Neuronal stem cell (in vitro differentiated cells): ENCODE measurements around the gene AP3B2.

Source experiments
- DNase-seq: peaks from one replicate; pipeline ENCODE4 v3.0.0-alpha.2; 2013; ENCODE audit warnings: low spot score
- H2AFZ ChIP-seq: one replicate; pipeline ENCODE4 v1.6.1; 2013; ENCODE audit warnings: mild to moderate bottlenecking, low read length, inconsistent platforms
- H2AK5ac ChIP-seq: 2 replicates; pipeline ENCODE4 v1.6.1; 2013; ENCODE audit warnings: low read depth, mild to moderate bottlenecking, inconsistent platforms, low read length, moderate library complexity, mixed read lengths
- H2BK120ac ChIP-seq: 2 replicates; pipeline ENCODE4 v1.6.1; 2013; ENCODE audit warnings: low read depth, mild to moderate bottlenecking, inconsistent platforms, low read length, moderate library complexity, mixed read lengths
- H2BK12ac ChIP-seq: one replicate; pipeline ENCODE4 v1.6.1; 2013; ENCODE audit warnings: low read length, inconsistent platforms
- H2BK15ac ChIP-seq: 2 replicates; pipeline ENCODE4 v1.6.1; 2013; ENCODE audit warnings: mild to moderate bottlenecking, low read length, inconsistent platforms, mixed read lengths
- H2BK5ac ChIP-seq: one replicate; pipeline ENCODE4 v1.6.1; 2013; ENCODE audit warnings: inconsistent platforms, mild to moderate bottlenecking, low read length, moderate library complexity
- H3K14ac ChIP-seq: one replicate; pipeline ENCODE4 v1.6.1; 2013; ENCODE audit warnings: low read length, inconsistent platforms
- H3K18ac ChIP-seq: 2 replicates; pipeline ENCODE4 v1.6.1; 2013; ENCODE audit warnings: low read length, inconsistent platforms
- H3K23ac ChIP-seq: 2 replicates; pipeline ENCODE4 v1.6.1; 2013; ENCODE audit warnings: low read depth, mild to moderate bottlenecking, mixed read lengths, low read length, inconsistent platforms; ENCODE audit not compliant: poor library complexity
- H3K27ac ChIP-seq: replicated peaks from 3 replicates; pipeline ENCODE4 v1.5.1; 2013; ENCODE audit warnings: low read length, inconsistent platforms
- H3K27me3 ChIP-seq, 3 experiments: 2 replicates each; pipeline ENCODE4 v1.6.1; 2013; ENCODE audit warnings: low read length in 3 of 3, mild to moderate bottlenecking in 2 of 3, inconsistent platforms in 1 of 3, low read depth in 1 of 3, mixed read lengths in 1 of 3, moderate library complexity in 1 of 3; ENCODE audit not compliant: control insufficient read depth in 3 of 3, insufficient read depth in 3 of 3
- H3K36me3 ChIP-seq, 2 donors: replicated peaks in 1 of 2; 2 replicates each; pipeline ENCODE4 v1.6.1; 2013; ENCODE audit warnings: low read length in 2 of 2; ENCODE audit not compliant: control insufficient read depth in 2 of 2, insufficient read depth in 2 of 2
- H3K4ac ChIP-seq: 2 replicates; pipeline ENCODE4 v1.6.1; 2013; ENCODE audit warnings: inconsistent platforms, mild to moderate bottlenecking, low read length, moderate library complexity
- H3K4me1 ChIP-seq, 2 donors: 1 replicate in 1 of 2; 2 replicates in 1 of 2; pipeline ENCODE4 v1.6.1; 2013; ENCODE audit warnings: low read length in 2 of 2, low read depth in 1 of 2; ENCODE audit not compliant: control insufficient read depth in 2 of 2, insufficient read depth in 1 of 2
- H3K4me2 ChIP-seq: one replicate; pipeline ENCODE4 v1.6.1; 2013; ENCODE audit warnings: mild to moderate bottlenecking, low read length, inconsistent platforms; ENCODE audit not compliant: insufficient read depth, poor library complexity, severe bottlenecking
- H3K4me3 ChIP-seq, 2 donors: 2 replicates each; pipeline ENCODE4 v1.5.1; 2013; ENCODE audit warnings: low read length in 2 of 2, mild to moderate bottlenecking in 2 of 2, inconsistent platforms in 1 of 2, moderate library complexity in 1 of 2
- H3K79me1 ChIP-seq: one replicate; pipeline ENCODE4 v1.6.1; 2013; ENCODE audit warnings: low read depth, mild to moderate bottlenecking, inconsistent platforms, low read length, moderate library complexity
- H3K9ac ChIP-seq: one replicate; pipeline ENCODE4 v1.6.1; 2013; ENCODE audit warnings: mild to moderate bottlenecking, low read depth, low read length, inconsistent platforms; ENCODE audit not compliant: poor library complexity
- H3K9me3 ChIP-seq, 2 donors: replicated peaks in 1 of 2; 2 replicates each; pipeline versions ENCODE3 to v1.6.1; 2013; ENCODE audit warnings: low read length in 2 of 2, mild to moderate bottlenecking in 2 of 2, inconsistent platforms in 1 of 2, low read depth in 1 of 2, mixed read lengths in 1 of 2, moderate library complexity in 1 of 2; ENCODE audit not compliant: control insufficient read depth in 2 of 2, insufficient read depth in 1 of 2
- H4K8ac ChIP-seq: one replicate; pipeline ENCODE4 v1.6.1; 2013; ENCODE audit warnings: low read depth, mild to moderate bottlenecking, inconsistent platforms, low read length, moderate library complexity
- H4K91ac ChIP-seq: one replicate; pipeline ENCODE4 v1.6.1; 2013; ENCODE audit warnings: low read length, low read depth, mild to moderate bottlenecking, inconsistent platforms; ENCODE audit not compliant: poor library complexity
- WGBS, 2 donors: extraction: QIAGEN DNeasy Blood & Tissue Kit; methylation state at CpG; one replicate each; pipeline ENCODE4 v1.1.7; 2013; ENCODE audit warnings: missing lambda C conversion rate in 2 of 2, mixed read lengths in 1 of 2; ENCODE audit not compliant: insufficient read length in 2 of 2, insufficient replicate concordance in 1 of 2; ENCODE audit errors: extremely low coverage in 2 of 2; 5-methylcytosine and 5-hydroxymethylcytosine counted together

AP3B2 gene

DNA sequence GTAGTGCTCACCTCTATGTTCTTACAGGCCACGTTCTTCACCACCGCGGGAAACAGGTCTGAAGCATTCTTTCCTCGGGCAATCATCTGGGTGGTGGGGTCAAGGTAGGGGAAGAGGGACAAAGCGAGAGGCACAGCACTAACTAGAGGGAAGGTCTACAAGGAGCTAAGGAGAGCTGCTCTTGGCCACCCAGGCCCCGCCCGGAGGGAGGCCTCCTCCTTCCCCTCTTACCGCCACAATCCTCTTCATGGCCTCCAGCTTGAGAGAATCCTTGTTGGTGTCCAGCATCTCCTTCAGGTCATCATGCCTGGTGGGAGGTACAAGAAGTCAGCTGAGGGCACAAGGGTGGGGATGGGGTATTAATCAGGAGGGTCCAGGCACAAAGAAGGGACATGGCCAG, 20.5 kb downstream of the AP3B2 start:
- H3K4me2 ChIP-seq = no peak overlapping the region
- no peak overlapping the region for H4K8ac ChIP-seq
- no peak overlapping the region for H3K23ac ChIP-seq
- WGBS, 2 donors = no CpG with 5 or more reads among the region's 8 CpGs
- H2AK5ac ChIP-seq = no peak overlapping the region
- H3K27ac ChIP-seq = no peak overlapping the region
- H3K4me1 ChIP-seq = no peaks in the 10 kb centered on the region
- no peak overlapping the region for H2BK12ac ChIP-seq
- no peak overlapping the region for H2BK120ac ChIP-seq
- no peak overlapping the region for H3K4ac ChIP-seq
- H3K36me3 ChIP-seq = no peaks in the 10 kb centered on the region
- no peaks in the 10 kb centered on the region for H3K9me3 ChIP-seq
- no peak overlapping the region for H3K18ac ChIP-seq
- DNase-seq = no peak
- no peak overlapping the region for H3K9ac ChIP-seq
- H2BK15ac ChIP-seq = no peak overlapping the region
- H3K14ac ChIP-seq = no peak overlapping the region
- H3K27me3 ChIP-seq = no peaks in the 10 kb centered on the region
- H2BK5ac ChIP-seq = no peak overlapping the region
- no peak overlapping the region for H4K91ac ChIP-seq
- no peak overlapping the region for H3K4me3 ChIP-seq
- H2AFZ ChIP-seq = no peak overlapping the region
- H3K79me1 ChIP-seq = no peaks in the 10 kb centered on the region

DNA sequence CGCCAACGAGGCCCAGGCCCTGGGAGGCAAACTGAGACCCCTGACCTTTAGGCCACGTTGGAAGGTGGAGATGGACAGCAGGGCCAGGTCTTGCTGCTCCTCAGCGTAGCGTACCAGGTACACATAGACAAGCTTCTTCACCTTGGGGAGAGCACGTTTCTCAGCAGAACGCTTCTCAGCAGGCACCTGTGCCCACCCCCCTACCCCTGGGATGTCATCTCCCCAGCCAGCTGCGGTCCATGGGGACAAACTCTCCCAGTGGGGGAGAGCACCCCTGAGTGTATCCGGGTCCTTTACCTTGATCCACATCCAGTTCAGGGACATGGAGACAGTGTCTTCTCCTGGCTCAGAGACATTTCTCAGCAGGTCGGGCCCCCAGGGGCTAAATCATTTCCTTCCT, 21.0 kb downstream of the AP3B2 start:
- Histone ChIP-seq H3K23ac (peak overlapping the region; percentile 93), H3K4ac (no peak overlapping the region), H2BK120ac (no peak overlapping the region), H2BK5ac (no peak overlapping the region), H3K9ac (no peak overlapping the region), H3K4me1 (no peaks in the 10 kb centered on the region), H3K27ac (no peak overlapping the region), H4K91ac (no peak overlapping the region), H3K18ac (no peak overlapping the region), H3K9me3 (no peaks in the 10 kb centered on the region), H3K4me3 (no peak overlapping the region), H3K36me3 (no peaks in the 10 kb centered on the region), H4K8ac (no peak overlapping the region), H3K4me2 (no peak overlapping the region), H3K14ac (peak overlapping the region; percentile 56), H3K27me3 (no peaks in the 10 kb centered on the region), H2BK12ac (no peak overlapping the region), H2BK15ac (no peak overlapping the region), H2AFZ (no peak overlapping the region), H2AK5ac (no peak overlapping the region), H3K79me1 (no peaks in the 10 kb centered on the region)
- DNase-seq = no peak
- no CpG with 5 or more reads among the region's 10 CpGs for WGBS, 2 donors

DNA sequence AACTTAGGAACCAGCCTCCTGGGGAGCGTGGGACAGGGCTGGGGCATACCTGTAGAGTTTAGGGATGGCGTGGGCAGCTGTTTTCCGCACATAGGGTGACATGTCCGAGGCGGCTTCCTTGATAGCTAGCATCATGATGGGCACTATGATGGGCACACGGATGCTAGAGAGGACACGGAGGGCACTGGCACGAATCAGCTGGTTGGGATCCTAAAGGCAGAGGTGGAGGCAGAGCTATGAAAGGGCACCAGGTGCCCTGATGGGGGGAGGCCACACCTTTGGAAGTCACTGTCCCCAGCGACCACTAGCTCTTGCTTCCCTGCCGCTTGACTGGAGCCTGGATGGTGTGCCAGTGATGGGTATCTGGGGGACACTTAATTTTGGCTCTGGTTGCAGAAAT, 28.3 kb downstream of the AP3B2 start:
- H4K91ac ChIP-seq = no peak overlapping the region
- H2AFZ ChIP-seq = no peak overlapping the region
- no peak overlapping the region for H2BK120ac ChIP-seq
- H3K9ac ChIP-seq = no peak overlapping the region
- peak overlapping the region; percentile 42 for H2AK5ac ChIP-seq
- no peak overlapping the region for H3K4me2 ChIP-seq
- H4K8ac ChIP-seq = no peak overlapping the region
- H3K14ac ChIP-seq = peak overlapping the region; percentile 26
- no peak overlapping the region for H3K27ac ChIP-seq
- no peak overlapping the region for H3K4ac ChIP-seq
- no peak overlapping the region for H2BK5ac ChIP-seq
- no peak for DNase-seq
- H3K18ac ChIP-seq = peak overlapping the region; percentile 48
- peaks cover 0 to 2% of the 10 kb centered on the region in 2 donors for H3K9me3 ChIP-seq
- H3K4me1 ChIP-seq = peaks cover 0 to 6% of the 10 kb centered on the region in 2 donors
- peaks cover 0 to 5% of the 10 kb centered on the region in 2 donors for H3K36me3 ChIP-seq
- no peaks in the 10 kb centered on the region for H3K79me1 ChIP-seq
- peak overlapping the region; percentile 47 for H2BK15ac ChIP-seq
- H2BK12ac ChIP-seq = no peak overlapping the region
- H3K27me3 ChIP-seq = peaks cover 0 to 28% (median 3%) of the 10 kb centered on the region in 3 experiments
- H3K4me3 ChIP-seq = no peak overlapping the region
- no CpG with 5 or more reads among the region's 10 CpGs for WGBS, 2 donors
- H3K23ac ChIP-seq = peak overlapping the region; percentile 0

DNA sequence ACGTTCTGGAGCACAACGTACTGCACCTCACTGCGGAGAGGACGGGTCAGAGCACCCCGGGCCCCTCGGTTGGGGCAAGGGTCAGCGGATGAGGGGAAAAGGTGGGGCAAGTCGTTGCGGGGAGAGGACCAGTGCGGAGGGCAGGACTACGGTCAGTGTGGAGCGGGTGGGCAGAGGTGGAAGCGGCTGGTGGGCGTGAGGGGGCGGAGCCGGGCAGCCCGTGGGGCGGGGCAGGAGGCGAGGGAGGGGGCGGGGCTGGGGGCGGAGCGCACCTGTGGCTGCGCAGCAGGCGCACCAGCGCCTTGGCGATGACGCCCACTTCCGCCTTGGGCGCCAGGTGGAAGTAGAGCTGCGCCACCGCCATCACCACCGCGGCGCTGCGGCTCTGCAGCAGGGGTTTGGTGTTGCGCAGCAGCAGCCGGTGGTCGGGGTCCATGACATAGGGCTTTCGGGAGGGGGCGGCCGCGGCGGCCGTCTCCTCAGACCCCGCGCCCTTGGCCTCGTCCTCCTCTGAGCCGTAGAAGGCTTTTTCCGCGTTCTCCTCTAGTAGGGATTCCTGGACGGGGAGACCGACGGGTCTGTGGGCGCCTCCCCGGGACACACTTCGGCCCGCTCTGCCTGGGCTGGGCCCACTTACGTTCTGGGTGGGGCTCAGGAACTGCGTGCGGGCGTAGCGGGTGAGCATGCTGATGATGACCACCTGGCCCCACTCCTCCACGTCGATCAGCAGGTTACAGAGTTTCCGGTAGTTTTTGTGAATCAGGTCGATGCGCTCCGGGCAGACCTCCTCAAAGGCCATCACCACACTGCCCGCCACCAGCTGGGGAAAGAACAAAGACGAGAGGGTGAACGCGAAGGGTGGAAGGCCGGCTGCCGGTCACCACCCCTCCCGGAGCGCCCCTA, 29.2 kb downstream of the AP3B2 start:
- peak overlapping the region; percentile 56 for H2BK5ac ChIP-seq
- peak overlapping the region; percentile 72 for H2AK5ac ChIP-seq
- H2BK12ac ChIP-seq = peak overlapping the region; percentile 68
- peak overlapping the region; percentile 88 for H3K9ac ChIP-seq
- H3K4me2 ChIP-seq = peak overlapping the region; percentile 84
- peak overlapping the region; percentile 98 for H3K18ac ChIP-seq
- H3K4me1 ChIP-seq = peaks cover 0 to 6% of the 10 kb centered on the region in 2 donors
- no CpG with 5 or more reads among the region's 76 CpGs for WGBS, 2 donors
- H3K14ac ChIP-seq = peak overlapping the region; percentile 9
- H2BK120ac ChIP-seq = no peak overlapping the region
- H3K23ac ChIP-seq = peak overlapping the region; percentile 90
- peak overlapping the region; percentile 93 for H2BK15ac ChIP-seq
- H3K79me1 ChIP-seq = no peaks in the 10 kb centered on the region
- peaks cover 0 to 28% (median 3%) of the 10 kb centered on the region in 3 experiments for H3K27me3 ChIP-seq
- H3K4me3 ChIP-seq = peak overlapping the region in 1 of 2 donors; percentile 90
- H3K4ac ChIP-seq = no peak overlapping the region
- H4K8ac ChIP-seq = peak overlapping the region; percentile 19
- H3K9me3 ChIP-seq = peaks cover 0 to 2% of the 10 kb centered on the region in 2 donors
- no peak overlapping the region for H2AFZ ChIP-seq
- H4K91ac ChIP-seq = no peak overlapping the region
- DNase-seq = peak; percentile 58
- H3K36me3 ChIP-seq = peaks cover 0 to 5% of the 10 kb centered on the region in 2 donors
- no peak overlapping the region for H3K27ac ChIP-seq
